ENCODE measurements around the gene METTL15.
"Not testable (repeated sequence)": the region's sequence is repeated elsewhere in the genome, so short reads cannot be mapped to it uniquely, and the experiment has no call there.

Gene METTL15

DNA sequence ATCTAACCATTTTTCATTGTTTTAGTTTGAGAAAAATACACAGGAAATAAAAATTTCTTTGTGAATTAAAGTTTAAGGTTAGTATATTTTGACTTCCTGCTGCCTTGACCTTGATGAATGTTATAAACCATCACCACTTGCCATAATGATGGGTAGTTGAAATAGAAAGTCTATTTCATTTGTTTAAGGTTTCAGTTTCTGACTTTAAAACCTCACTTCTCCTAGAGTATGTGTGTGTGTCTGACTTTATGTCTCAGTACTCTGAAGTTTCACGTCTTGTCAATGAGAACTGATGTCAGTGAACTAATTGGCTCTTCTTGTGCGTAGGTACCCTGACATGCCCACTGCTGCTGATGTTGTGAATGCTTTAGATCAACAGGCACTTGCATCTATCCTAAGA lies 188.2 kb downstream of the METTL15 start:
- no peak for DNase-seq (ENCODE audit: extremely low read depth, low read depth)
- TF ChIP-seq, protein P1, sequence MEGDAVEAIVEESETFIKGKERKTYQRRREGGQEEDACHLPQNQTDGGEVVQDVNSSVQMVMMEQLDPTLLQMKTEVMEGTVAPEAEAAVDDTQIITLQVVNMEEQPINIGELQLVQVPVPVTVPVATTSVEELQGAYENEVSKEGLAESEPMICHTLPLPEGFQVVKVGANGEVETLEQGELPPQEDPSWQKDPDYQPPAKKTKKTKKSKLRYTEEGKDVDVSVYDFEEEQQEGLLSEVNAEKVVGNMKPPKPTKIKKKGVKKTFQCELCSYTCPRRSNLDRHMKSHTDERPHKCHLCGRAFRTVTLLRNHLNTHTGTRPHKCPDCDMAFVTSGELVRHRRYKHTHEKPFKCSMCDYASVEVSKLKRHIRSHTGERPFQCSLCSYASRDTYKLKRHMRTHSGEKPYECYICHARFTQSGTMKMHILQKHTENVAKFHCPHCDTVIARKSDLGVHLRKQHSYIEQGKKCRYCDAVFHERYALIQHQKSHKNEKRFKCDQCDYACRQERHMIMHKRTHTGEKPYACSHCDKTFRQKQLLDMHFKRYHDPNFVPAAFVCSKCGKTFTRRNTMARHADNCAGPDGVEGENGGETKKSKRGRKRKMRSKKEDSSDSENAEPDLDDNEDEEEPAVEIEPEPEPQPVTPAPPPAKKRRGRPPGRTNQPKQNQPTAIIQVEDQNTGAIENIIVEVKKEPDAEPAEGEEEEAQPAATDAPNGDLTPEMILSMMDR (IDR thresholded peaks at IDR 0.05; ENCODE audit: low read depth, low read length), result no peak

- TF ChIP-seq, protein P1 (IDR thresholded peaks at IDR 0.05; ENCODE audit: low read depth, low read length), result no peak
- no peak for DNase-seq (ENCODE audit: extremely low read depth, low read depth)
These were observed 190.0 kb downstream of the METTL15 start for GRCh38 chr11:28298209-28298608.

DNA sequence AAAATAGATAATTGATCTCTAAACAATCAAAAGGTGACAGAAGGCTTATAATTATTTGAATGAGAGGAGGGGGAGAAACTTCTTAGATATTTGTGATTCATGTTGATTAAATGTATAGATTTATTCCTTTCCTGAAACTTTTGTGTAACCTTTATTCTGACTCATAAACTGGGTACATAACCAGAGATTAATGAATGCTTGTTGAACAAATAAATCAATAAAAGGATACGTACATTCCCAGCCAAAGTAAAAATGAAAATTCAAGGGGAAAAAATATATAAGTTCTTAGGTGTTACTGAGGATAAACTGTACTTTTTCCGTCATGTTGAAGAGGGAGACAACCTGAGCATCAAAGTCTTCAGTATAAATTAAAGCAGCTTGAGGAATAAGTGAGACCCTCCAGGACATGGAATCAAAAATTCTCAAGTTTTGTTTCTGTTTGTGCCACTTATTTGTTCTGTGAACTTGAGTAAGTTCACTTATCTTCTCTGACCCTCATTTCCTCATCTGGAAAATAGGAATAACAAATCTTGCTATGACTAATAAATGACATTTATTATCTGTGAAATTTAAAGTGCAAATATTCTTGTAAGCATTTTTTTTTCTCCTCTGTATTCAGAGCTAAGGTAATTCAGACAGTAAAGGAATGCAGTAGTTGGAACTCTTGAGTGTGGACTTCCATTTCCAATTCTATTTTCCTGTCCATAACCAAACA lies 195.4 kb downstream of the METTL15 start:
- DNase-seq (ENCODE audit: extremely low read depth, low read depth), result no peak
- TF ChIP-seq, protein P1 (IDR thresholded peaks at IDR 0.05; ENCODE audit: low read depth, low read length), result no peak

GRCh38 chr11:28315440-28315839 lies 207.3 kb downstream of the METTL15 start:
- TF ChIP-seq, protein P1 (IDR thresholded peaks at IDR 0.05; ENCODE audit: low read depth, low read length), result no peak
- DNase-seq (ENCODE audit: extremely low read depth, low read depth), result no peak

DNA sequence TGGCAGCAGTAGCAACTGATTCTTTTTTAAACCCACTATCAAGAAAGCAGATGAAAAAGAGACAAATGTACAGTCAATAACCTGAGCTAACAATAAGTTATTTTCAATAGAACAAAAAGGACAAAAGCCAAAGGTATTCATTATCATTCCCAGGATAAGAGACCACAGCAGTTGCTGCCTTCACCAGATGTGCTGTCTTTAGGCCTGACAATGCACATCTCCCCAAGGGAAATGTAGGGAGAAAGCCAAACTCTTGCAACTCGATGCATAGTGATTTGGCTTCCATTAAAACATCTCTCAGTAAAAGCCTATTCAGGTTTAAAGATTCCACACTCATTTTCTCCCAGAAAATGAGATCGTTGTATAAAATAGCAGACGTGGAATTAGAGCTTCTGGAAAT lies 210.7 kb downstream of the METTL15 start:
- TF ChIP-seq, protein P1 (IDR thresholded peaks at IDR 0.05; ENCODE audit: low read depth, low read length), result no peak
- no peak for DNase-seq (ENCODE audit: extremely low read depth, low read depth)

DNA sequence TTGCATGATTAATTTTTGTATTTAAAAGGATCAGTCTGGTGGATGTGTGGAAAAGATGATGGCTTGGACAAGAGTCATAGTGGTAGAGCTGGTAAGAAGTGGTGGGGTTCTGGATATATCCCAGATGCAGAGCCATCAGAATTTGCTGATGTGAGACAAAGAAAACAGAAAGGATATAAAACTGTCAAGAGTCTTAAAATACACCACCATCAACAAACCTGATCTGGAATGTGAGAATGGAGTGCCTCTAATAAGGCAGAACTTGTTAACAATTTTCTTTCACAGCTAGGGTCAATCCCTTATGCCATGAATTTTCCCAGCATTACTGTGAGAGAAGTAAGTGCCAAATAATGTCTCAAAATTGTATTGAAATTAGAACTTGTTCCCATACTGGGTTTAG lies 215.4 kb downstream of the METTL15 start:
- TF ChIP-seq, protein P1 (IDR thresholded peaks at IDR 0.05; ENCODE audit: low read depth, low read length), result no peak

GRCh38 chr11:28332393-28332792 lies 224.2 kb downstream of the METTL15 start:
- not testable (repeated sequence) for DNase-seq (ENCODE audit: extremely low read depth, low read depth)

More for the DNA sequence above, 215.4 kb downstream of the METTL15 start:
- no peak for DNase-seq (ENCODE audit: extremely low read depth, low read depth)

DNA sequence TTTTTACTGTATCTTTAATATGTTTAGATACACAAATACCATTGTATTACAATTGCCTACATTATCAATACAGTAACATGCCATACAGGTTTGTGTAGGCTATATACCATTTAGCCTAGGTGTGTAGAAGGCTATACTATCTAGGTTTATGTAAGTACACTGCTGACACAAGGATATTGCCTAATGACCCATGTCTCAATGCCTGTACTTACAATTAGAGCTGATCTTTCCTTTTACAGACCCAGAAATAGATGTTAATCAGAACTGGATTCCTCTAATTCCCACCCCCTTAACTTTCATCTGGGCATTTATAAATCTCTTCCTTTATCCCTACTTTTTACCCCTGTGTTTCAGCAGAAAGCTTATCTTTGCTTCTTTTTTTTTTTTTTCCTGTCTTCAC lies 229.5 kb downstream of the METTL15 start:
- TF ChIP-seq, protein P1 (IDR thresholded peaks at IDR 0.05; ENCODE audit: low read depth, low read length), result no peak
- no peak for DNase-seq (ENCODE audit: extremely low read depth, low read depth)
